DND-41 (cell line): ENCODE results near the gene PIN1.

Source experiments
- ATAC-seq: fragments of 200-7000 bp; cut with Tn5 transposase; 3 replicates; pipeline ENCODE4 v1.9.1; 2021; ENCODE audit warnings: low read depth; ENCODE audit not compliant: insufficient read depth
- DNase-seq: peaks from one replicate; pipeline ENCODE4 v3.0.0-alpha.2; 2020
- H2AFZ ChIP-seq: 2 replicates; pipeline ENCODE4 v1.6.0; 2012; ENCODE audit warnings: low read depth, low read length
- H3K27ac ChIP-seq: 2 replicates; pipeline ENCODE4 v1.5.1; 2012; ENCODE audit warnings: low read length, inconsistent platforms
- H3K27me3 ChIP-seq: fragments of 200-600 bp; sonication (generic); 2 replicates; pipeline ENCODE4 v1.6.0; 2012; ENCODE audit warnings: low read length, mild to moderate bottlenecking, inconsistent platforms; ENCODE audit not compliant: insufficient read depth, poor library complexity
- H3K36me3 ChIP-seq: 2 replicates; pipeline ENCODE4 v1.5.1; 2012; ENCODE audit warnings: low read length, inconsistent platforms; ENCODE audit not compliant: insufficient read depth
- H3K4me1 ChIP-seq: 2 replicates; pipeline ENCODE4 v1.5.1; 2012; ENCODE audit warnings: mild to moderate bottlenecking, low read length; ENCODE audit not compliant: insufficient read depth
- H3K4me2 ChIP-seq: 2 replicates; pipeline ENCODE4 v1.6.0; 2012; ENCODE audit warnings: mild to moderate bottlenecking, moderate library complexity, low read length, inconsistent platforms; ENCODE audit not compliant: insufficient read depth
- H3K4me3 ChIP-seq, 2 experiments: fragments of 200-600 bp in 1 of 2; shearing (Covaris generic) in 1 of 2; 2 replicates each; pipeline ENCODE4 v1.5.1; 2012 to 2016; ENCODE audit warnings: inconsistent platforms in 2 of 2, low read length in 2 of 2, mild to moderate bottlenecking in 2 of 2, low read depth in 1 of 2, moderate library complexity in 1 of 2
- H3K79me2 ChIP-seq: 2 replicates; pipeline ENCODE4 v1.6.0; 2012; ENCODE audit warnings: low read length, inconsistent platforms; ENCODE audit not compliant: insufficient read depth
- H3K9ac ChIP-seq: 2 replicates; pipeline ENCODE4 v1.6.0; 2012; ENCODE audit warnings: low read depth, mild to moderate bottlenecking, inconsistent platforms, low read length, moderate library complexity
- H3K9me3 ChIP-seq: 2 replicates; pipeline ENCODE4 v1.5.1; 2012; ENCODE audit warnings: low read length, moderate library complexity, mild to moderate bottlenecking, inconsistent platforms; ENCODE audit not compliant: insufficient read depth, severe bottlenecking
- H4K20me1 ChIP-seq: 2 replicates; pipeline ENCODE4 v1.6.0; 2012; ENCODE audit warnings: low read length; ENCODE audit not compliant: insufficient read depth
- CTCF ChIP-seq: IDR thresholded peaks from 2 replicates; pipeline ENCODE4 v1.5.1; 2012; ENCODE audit warnings: borderline replicate concordance, low read length, moderate library complexity, mild to moderate bottlenecking; ENCODE audit not compliant: poor library complexity, severe bottlenecking; ENCODE audit errors: extremely low read depth
- EZH2 ChIP-seq: IDR thresholded peaks from 3 replicates; pipeline ENCODE4 v1.6.1; 2012; ENCODE audit warnings: borderline replicate concordance, low read depth, mild to moderate bottlenecking, moderate library complexity, low read length, inconsistent platforms; ENCODE audit not compliant: severe bottlenecking

PIN1 gene

GRCh38 chr19:9796113-9796773 is 38.9 kb upstream of the PIN1 start:
- H3K27ac ChIP-seq: peak overlapping the region; percentile 55
- H4K20me1 ChIP-seq: no peaks in the 10 kb centered on the region
- H3K79me2 ChIP-seq: no peaks in the 10 kb centered on the region
- H3K27me3 ChIP-seq: no peaks in the 10 kb centered on the region
- H3K9ac ChIP-seq: no peak overlapping the region
- H2AFZ ChIP-seq: peak overlapping the region; percentile 80
- H3K4me3 ChIP-seq: no peak overlapping the region
- peak overlapping the region; percentile 23 for H3K4me2 ChIP-seq
- H3K4me1 ChIP-seq: peaks cover 28% of the 10 kb centered on the region
- no peaks in the 10 kb centered on the region for H3K9me3 ChIP-seq
- TF ChIP-seq CTCF (peak; percentile 96), EZH2 (no peak)
- peak; percentile 58 for ATAC-seq
- no peaks in the 10 kb centered on the region for H3K36me3 ChIP-seq
- peak; percentile 91 for DNase-seq

GRCh38 chr19:9797871-9798270 is 37.2 kb upstream of the PIN1 start:
- Histone ChIP-seq H3K4me2 (no peak overlapping the region), H3K9ac (no peak overlapping the region), H3K4me3 (no peak overlapping the region), H3K4me1 (peaks cover 19% of the 10 kb centered on the region), H3K27ac (no peak overlapping the region), H4K20me1 (no peaks in the 10 kb centered on the region), H3K36me3 (no peaks in the 10 kb centered on the region), H3K79me2 (no peaks in the 10 kb centered on the region), H3K9me3 (no peaks in the 10 kb centered on the region), H3K27me3 (no peaks in the 10 kb centered on the region), H2AFZ (no peak overlapping the region)
- TF ChIP-seq EZH2 (no peak), CTCF (no peak)
- DNase-seq (no peak), ATAC-seq (no peak)

- no peaks in the 10 kb centered on the region for H3K79me2 ChIP-seq
- no peak overlapping the region for H3K27ac ChIP-seq
- no peak for TF ChIP-seq EZH2
- no peak for TF ChIP-seq CTCF
- DNase-seq (no peak), ATAC-seq (no peak)
- no peak overlapping the region for H3K9ac ChIP-seq
- H4K20me1 ChIP-seq: no peaks in the 10 kb centered on the region
- no peak overlapping the region for H2AFZ ChIP-seq
- H3K4me3 ChIP-seq: no peak overlapping the region
- H3K9me3 ChIP-seq: no peaks in the 10 kb centered on the region
- peaks cover 11% of the 10 kb centered on the region for H3K4me1 ChIP-seq
- no peaks in the 10 kb centered on the region for H3K27me3 ChIP-seq
- H3K36me3 ChIP-seq: no peaks in the 10 kb centered on the region
- H3K4me2 ChIP-seq: no peak overlapping the region
Measured at GRCh38 chr19:9799162-9799561, 36.0 kb upstream of the PIN1 start.

DNA sequence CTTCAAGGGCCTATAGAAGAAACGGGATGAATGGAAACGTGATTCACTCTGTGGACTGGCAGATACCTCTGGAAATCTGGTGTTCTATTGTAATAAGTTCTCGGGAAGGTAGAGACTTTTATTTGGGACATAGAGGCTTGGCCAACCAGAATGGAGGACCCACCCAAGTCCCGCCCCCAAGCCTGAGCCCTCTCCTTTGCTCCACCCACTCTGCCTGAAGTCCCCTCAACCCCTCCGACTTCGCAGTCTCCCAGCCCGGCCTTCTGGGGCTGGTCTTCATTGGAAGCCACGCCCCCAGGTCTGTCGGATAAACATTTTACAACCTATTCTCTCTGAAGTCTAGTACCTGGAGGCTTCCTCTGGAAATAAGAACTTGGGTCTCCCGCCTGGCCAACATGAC is 33.1 kb upstream of the PIN1 start:
- Histone ChIP-seq H3K9ac (no peak overlapping the region), H3K79me2 (no peaks in the 10 kb centered on the region), H3K4me1 (no peaks in the 10 kb centered on the region), H3K9me3 (no peaks in the 10 kb centered on the region), H3K4me2 (no peak overlapping the region), H3K27ac (no peak overlapping the region), H2AFZ (no peak overlapping the region), H3K4me3 (no peak overlapping the region), H3K36me3 (peaks cover 10% of the 10 kb centered on the region; the same call in 1 of the 2 replicates), H4K20me1 (no peaks in the 10 kb centered on the region), H3K27me3 (no peaks in the 10 kb centered on the region)
- TF ChIP-seq CTCF (no peak), EZH2 (no peak)
- DNase-seq (no peak), ATAC-seq (no peak)
